T-helper 17 cell (primary cell): ENCODE data around the gene PTOV1. TPM values are rescaled to one million over a fixed set of nuclear protein-coding genes. Genes with fewer than 3 reads are reported as not detected.

Experiments
- ATAC-seq: fragments of 150-1000 bp; cut with Tn5 transposase; 2 replicates; pipeline ENCODE4 v1.10.0; 2021; ENCODE audit warnings: mild to moderate bottlenecking, moderate library complexity
- DNase-seq, 3 donors: peaks; one replicate each; pipeline versions ENCODE4 v3.0.0 to v3.0.0-alpha.2; 2020 to 2021
- H3K9me3 ChIP-seq: one replicate; pipeline ENCODE4 v1.7.0; 2013; ENCODE audit warnings: low read length, mild to moderate bottlenecking; ENCODE audit not compliant: control insufficient read depth, poor library complexity, severe bottlenecking
- H3K27ac Mint-ChIP-seq: one replicate; pipeline ENCODE4 v1.8.0; 2022; ENCODE audit warnings: mild to moderate bottlenecking, moderate library complexity, mixed read lengths
- H3K27me3 Mint-ChIP-seq: one replicate; pipeline ENCODE4 v1.8.0; 2022; ENCODE audit warnings: mixed read lengths
- H3K36me3 Mint-ChIP-seq: one replicate; pipeline ENCODE4 v1.8.0; 2022; ENCODE audit warnings: low read depth, mixed read lengths
- H3K4me1 Mint-ChIP-seq: one replicate; pipeline ENCODE4 v1.8.0; 2022; ENCODE audit warnings: mild to moderate bottlenecking, mixed read lengths
- H3K4me3 Mint-ChIP-seq: one replicate; pipeline ENCODE4 v1.8.0; 2022; ENCODE audit warnings: mild to moderate bottlenecking, moderate library complexity, mixed read lengths
- total RNA-seq, 4 donors: library from RNA in 2 of 4; stranded (reverse) in 2 of 4; gene quantifications; one replicate each; pipeline ENCODE4 v1.2.3 and lab custom pipeline; 2022 to 2026

Gene PTOV1
- total RNA-seq, 2 donors from 2014 or later = 125 to 162 TPM

GRCh38 chr19:49881672-49882394 lies 30.9 kb downstream of the PTOV1 start:
- Mint-ChIP-seq H3K36me3 (peaks cover 5% of the 10 kb centered on the region), H3K4me3 (peak overlapping the region; percentile 58)

GRCh38 chr19:49882643-49883042 lies 31.7 kb downstream of the PTOV1 start:
- no peak for ATAC-seq
- peaks cover 11% of the 10 kb centered on the region for H3K4me1 Mint-ChIP-seq
- H3K27ac Mint-ChIP-seq = peak overlapping the region; percentile 88
- no peak for DNase-seq
- H3K4me3 Mint-ChIP-seq = no peak overlapping the region
- no peaks in the 10 kb centered on the region for H3K27me3 Mint-ChIP-seq
- H3K36me3 Mint-ChIP-seq = peaks cover 5% of the 10 kb centered on the region
- no peaks in the 10 kb centered on the region for H3K9me3 ChIP-seq

More at GRCh38 chr19:49881672-49882394, 30.9 kb downstream of the PTOV1 start:
- H3K4me1 Mint-ChIP-seq = peaks cover 11% of the 10 kb centered on the region
- no peak for ATAC-seq
- H3K27ac Mint-ChIP-seq = peak overlapping the region; percentile 88
- no peaks in the 10 kb centered on the region for H3K27me3 Mint-ChIP-seq
- no peak for DNase-seq
- H3K9me3 ChIP-seq = no peaks in the 10 kb centered on the region

GRCh38 chr19:49883094-49883493 lies 32.1 kb downstream of the PTOV1 start:
- ATAC-seq = no peak
- peak overlapping the region; percentile 65 for H3K4me3 Mint-ChIP-seq
- peak overlapping the region; percentile 88 for H3K27ac Mint-ChIP-seq
- H3K27me3 Mint-ChIP-seq = no peaks in the 10 kb centered on the region
- peaks cover 2% of the 10 kb centered on the region for H3K36me3 Mint-ChIP-seq
- H3K4me1 Mint-ChIP-seq = peaks cover 8% of the 10 kb centered on the region
- H3K9me3 ChIP-seq = no peaks in the 10 kb centered on the region
- no peak for DNase-seq

GRCh38 chr19:49884109-49884508 lies 33.1 kb downstream of the PTOV1 start:
- ATAC-seq (no peak), DNase-seq (no peak)
- H3K36me3 Mint-ChIP-seq = peaks cover 2% of the 10 kb centered on the region
- no peaks in the 10 kb centered on the region for H3K27me3 Mint-ChIP-seq
- H3K4me1 Mint-ChIP-seq = peaks cover 7% of the 10 kb centered on the region
- peak overlapping the region; percentile 49 for H3K27ac Mint-ChIP-seq
- no peak overlapping the region for H3K4me3 Mint-ChIP-seq
- H3K9me3 ChIP-seq = no peaks in the 10 kb centered on the region

GRCh38 chr19:49884760-49885159 lies 33.8 kb downstream of the PTOV1 start:
- no peaks in the 10 kb centered on the region for H3K9me3 ChIP-seq
- Mint-ChIP-seq H3K27ac (peak overlapping the region; percentile 49), H3K4me1 (peaks cover 7% of the 10 kb centered on the region), H3K4me3 (peak overlapping the region; percentile 12), H3K36me3 (peaks cover 2% of the 10 kb centered on the region), H3K27me3 (no peaks in the 10 kb centered on the region)
- ATAC-seq (no peak), DNase-seq (no peak)

- H3K4me3 Mint-ChIP-seq = peak overlapping the region; percentile 25
- DNase-seq = no peak
- H3K4me1 Mint-ChIP-seq = peaks cover 13% of the 10 kb centered on the region
- peak overlapping the region; percentile 100 for H3K27ac Mint-ChIP-seq
- no peaks in the 10 kb centered on the region for H3K9me3 ChIP-seq
- no peaks in the 10 kb centered on the region for H3K27me3 Mint-ChIP-seq
- ATAC-seq = no peak
- H3K36me3 Mint-ChIP-seq = peaks cover 2% of the 10 kb centered on the region
Observed at GRCh38 chr19:49887037-49887664, 36.2 kb downstream of the PTOV1 start.

GRCh38 chr19:49887665-49888509 lies 36.9 kb downstream of the PTOV1 start:
- Mint-ChIP-seq H3K4me3 (peak overlapping the region; percentile 49), H3K27me3 (no peaks in the 10 kb centered on the region), H3K4me1 (peaks cover 18% of the 10 kb centered on the region), H3K27ac (peak overlapping the region; percentile 100), H3K36me3 (peaks cover 5% of the 10 kb centered on the region)
- no peak for ATAC-seq
- no peak for DNase-seq
- H3K9me3 ChIP-seq = no peaks in the 10 kb centered on the region

- ATAC-seq (no peak), DNase-seq (no peak)
- H3K4me1 Mint-ChIP-seq = peaks cover 24% of the 10 kb centered on the region
- H3K9me3 ChIP-seq = no peaks in the 10 kb centered on the region
- no peaks in the 10 kb centered on the region for H3K27me3 Mint-ChIP-seq
- H3K4me3 Mint-ChIP-seq = peak overlapping the region; percentile 83
- peaks cover 5% of the 10 kb centered on the region for H3K36me3 Mint-ChIP-seq
- peak overlapping the region; percentile 100 for H3K27ac Mint-ChIP-seq
Observed at GRCh38 chr19:49888510-49888824, 37.5 kb downstream of the PTOV1 start.

- H3K9me3 ChIP-seq = no peaks in the 10 kb centered on the region
- no peak for DNase-seq
- Mint-ChIP-seq H3K4me1 (peaks cover 28% of the 10 kb centered on the region), H3K36me3 (peaks cover 5% of the 10 kb centered on the region), H3K27ac (peak overlapping the region; percentile 100), H3K4me3 (peak overlapping the region; percentile 83), H3K27me3 (no peaks in the 10 kb centered on the region)
- no peak for ATAC-seq
Observed at GRCh38 chr19:49889038-49889686, 38.2 kb downstream of the PTOV1 start.

GRCh38 chr19:49889687-49890348 lies 38.9 kb downstream of the PTOV1 start:
- peaks cover 5% of the 10 kb centered on the region for H3K36me3 Mint-ChIP-seq
- DNase-seq (peak; percentile 62 to 71 (median 63)), ATAC-seq (peak; percentile 61)
- H3K4me1 Mint-ChIP-seq = peaks cover 33% of the 10 kb centered on the region
- no peaks in the 10 kb centered on the region for H3K9me3 ChIP-seq
- H3K27ac Mint-ChIP-seq = peak overlapping the region; percentile 100
- peak overlapping the region; percentile 83 for H3K4me3 Mint-ChIP-seq
- H3K27me3 Mint-ChIP-seq = no peaks in the 10 kb centered on the region

GRCh38 chr19:49890349-49891311 lies 39.7 kb downstream of the PTOV1 start:
- DNase-seq = peak; percentile 64 to 77 (median 76)
- peaks cover 3% of the 10 kb centered on the region for H3K36me3 Mint-ChIP-seq

GRCh38 chr19:49891393-49891792 lies 40.4 kb downstream of the PTOV1 start:
- Mint-ChIP-seq H3K27ac (peak overlapping the region; percentile 100), H3K27me3 (no peaks in the 10 kb centered on the region), H3K36me3 (peaks cover 3% of the 10 kb centered on the region), H3K4me1 (peaks cover 41% of the 10 kb centered on the region), H3K4me3 (peak overlapping the region; percentile 70)
- ATAC-seq (no peak), DNase-seq (no peak)
- no peaks in the 10 kb centered on the region for H3K9me3 ChIP-seq

More at GRCh38 chr19:49890349-49891311, 39.7 kb downstream of the PTOV1 start:
- Mint-ChIP-seq H3K4me1 (peaks cover 37% of the 10 kb centered on the region), H3K27ac (peak overlapping the region; percentile 100), H3K27me3 (no peaks in the 10 kb centered on the region), H3K4me3 (peak overlapping the region; percentile 83)
- ATAC-seq = peak; percentile 72
- no peaks in the 10 kb centered on the region for H3K9me3 ChIP-seq
